ENCODE data around the gene MAML2.

DNA sequence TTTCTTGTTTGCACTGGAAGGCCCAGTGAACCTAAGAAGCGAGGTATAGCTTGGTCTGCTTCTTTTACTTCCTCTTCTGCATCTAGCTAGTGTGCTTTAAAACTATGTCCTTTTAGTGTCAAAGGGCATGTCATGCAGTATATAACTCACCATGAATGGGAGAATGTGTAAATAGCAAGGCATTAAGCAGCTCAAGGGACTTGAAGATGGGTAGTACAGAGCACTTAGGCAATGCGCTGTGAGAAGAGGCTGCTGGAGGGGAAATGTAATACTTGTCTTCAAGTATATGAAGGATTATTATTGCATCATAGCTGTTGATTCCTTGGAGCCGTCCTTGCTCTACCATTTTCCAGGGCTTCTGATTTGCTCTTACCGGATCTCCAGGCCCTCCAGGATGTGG is 7.6 kb downstream of the MAML2 start:
- TF ChIP-seq, protein P1, sequence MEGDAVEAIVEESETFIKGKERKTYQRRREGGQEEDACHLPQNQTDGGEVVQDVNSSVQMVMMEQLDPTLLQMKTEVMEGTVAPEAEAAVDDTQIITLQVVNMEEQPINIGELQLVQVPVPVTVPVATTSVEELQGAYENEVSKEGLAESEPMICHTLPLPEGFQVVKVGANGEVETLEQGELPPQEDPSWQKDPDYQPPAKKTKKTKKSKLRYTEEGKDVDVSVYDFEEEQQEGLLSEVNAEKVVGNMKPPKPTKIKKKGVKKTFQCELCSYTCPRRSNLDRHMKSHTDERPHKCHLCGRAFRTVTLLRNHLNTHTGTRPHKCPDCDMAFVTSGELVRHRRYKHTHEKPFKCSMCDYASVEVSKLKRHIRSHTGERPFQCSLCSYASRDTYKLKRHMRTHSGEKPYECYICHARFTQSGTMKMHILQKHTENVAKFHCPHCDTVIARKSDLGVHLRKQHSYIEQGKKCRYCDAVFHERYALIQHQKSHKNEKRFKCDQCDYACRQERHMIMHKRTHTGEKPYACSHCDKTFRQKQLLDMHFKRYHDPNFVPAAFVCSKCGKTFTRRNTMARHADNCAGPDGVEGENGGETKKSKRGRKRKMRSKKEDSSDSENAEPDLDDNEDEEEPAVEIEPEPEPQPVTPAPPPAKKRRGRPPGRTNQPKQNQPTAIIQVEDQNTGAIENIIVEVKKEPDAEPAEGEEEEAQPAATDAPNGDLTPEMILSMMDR (IDR thresholded peaks at IDR 0.05; ENCODE audit: control extremely low read depth in 1 of 3, insufficient read depth in 1 of 3, low read depth in 1 of 3, low read length in 3 of 3): no peak
- TF ChIP-seq RNF2 (IDR thresholded peaks at IDR 0.05; ENCODE audit: borderline replicate concordance, low read depth, low read length, missing control alignments, poor library complexity, severe bottlenecking) (no peak), POLR2A (IDR thresholded peaks at IDR 0.05; ENCODE audit: control extremely low read depth in 1 of 2, low read depth in 2 of 2, low read length in 2 of 2) (no peak), TCF12 (IDR thresholded peaks at IDR 0.05; ENCODE audit: low read depth, low read length) (no peak), SP1 (IDR thresholded peaks at IDR 0.05; ENCODE audit: low read depth, low read length) (no peak), EZH2 (IDR thresholded peaks at IDR 0.05; ENCODE audit: low read depth, low read length, severe bottlenecking) (no peak), RAD21 (IDR thresholded peaks at IDR 0.05 in 1 of 2, conservative IDR thresholded peaks at IDR 0.05 in 1 of 2; ENCODE audit: low read depth in 2 of 2, low read length in 2 of 2) (no peak), POLR2AphosphoS5 (IDR thresholded peaks at IDR 0.05; ENCODE audit: low read depth, low read length) (no peak), GTF2F1 (IDR thresholded peaks at IDR 0.05; ENCODE audit: borderline replicate concordance, low read depth, low read length) (no peak), JUND (IDR thresholded peaks at IDR 0.05; ENCODE audit: low read length) (no peak), EP300 (IDR thresholded peaks at IDR 0.05; ENCODE audit: borderline replicate concordance in 1 of 2, low read depth in 2 of 2, low read length in 2 of 2) (no peak), TAF1 (IDR thresholded peaks at IDR 0.05; ENCODE audit: low read depth, low read length) (no peak)
- TF ChIP-seq, protein P2, sequence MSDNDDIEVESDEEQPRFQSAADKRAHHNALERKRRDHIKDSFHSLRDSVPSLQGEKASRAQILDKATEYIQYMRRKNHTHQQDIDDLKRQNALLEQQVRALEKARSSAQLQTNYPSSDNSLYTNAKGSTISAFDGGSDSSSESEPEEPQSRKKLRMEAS (IDR thresholded peaks at IDR 0.05): no peak
